Adipose tissue (tissue), 3 donors: Measurements from ENCODE around the gene LY86. TPM values are rescaled to one million over a fixed set of nuclear protein-coding genes. Genes with fewer than 3 reads are reported as not detected.
"Not testable (repeated sequence)": the region's sequence is repeated elsewhere in the genome, so short reads cannot be mapped to it uniquely, and the experiment has no call there.

Experiments used
- H3K27ac ChIP-seq: one replicate; pipeline ENCODE4 v1.5.1; 2013; ENCODE audit warnings: low read depth, low read length
- WGBS, 3 donors: extraction: QIAGEN DNeasy Blood & Tissue Kit; methylation state at CpG; one replicate each; pipeline ENCODE4 v1.1.7; 2013; 5-methylcytosine and 5-hydroxymethylcytosine counted together
- polyA plus RNA-seq, 3 donors: library from polyadenylated mRNA; stranded (reverse); fragments of 200-250 nt; gene quantifications; one replicate each; pipeline ENCODE4 v1.2.3, GENCODE V29; 2013
- donor health status: healthy with polysubstance abuse.
- donor health status: Bipolar disorder and iron deficiency.
- donor health status: healthy.

The LY86 gene
- polyA plus RNA-seq, 3 donors = 0.28 to 4.5 (median 1.5) TPM

DNA sequence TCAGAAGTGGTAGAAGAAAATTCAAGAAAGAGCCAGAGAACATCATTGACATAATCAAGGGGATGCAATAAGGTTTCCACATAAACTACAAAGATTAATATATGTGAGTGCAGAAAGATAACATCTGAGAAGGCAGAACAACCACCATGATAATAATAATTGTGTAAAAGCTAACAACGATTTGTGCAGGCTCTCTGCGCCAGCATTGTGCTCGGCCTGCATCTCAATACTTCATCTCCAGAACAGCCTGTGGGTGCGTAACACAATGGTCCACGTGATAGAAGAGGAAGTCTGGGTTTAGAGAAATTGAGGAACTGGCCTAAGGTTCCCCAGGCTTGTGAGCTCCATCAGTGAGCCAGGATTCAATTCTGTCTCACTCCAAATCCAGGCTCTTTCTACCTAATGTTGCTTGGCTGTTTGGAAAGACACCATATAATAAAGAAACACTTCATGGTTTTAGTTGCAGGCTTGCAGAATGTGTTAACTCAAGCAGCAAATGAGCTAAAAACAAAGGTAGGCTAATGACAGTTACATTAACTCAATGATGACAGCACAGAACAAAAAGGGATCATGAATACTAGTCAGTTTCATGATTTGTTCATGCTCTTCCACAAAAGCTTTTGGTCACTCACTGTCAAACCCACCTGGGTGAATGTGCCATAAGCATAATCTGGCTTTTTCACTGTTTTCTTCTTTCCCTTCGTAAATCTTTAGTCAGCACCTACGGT, 71.2 kb downstream of the LY86 start:
- 47 to 64% (median 49%) methylated on average over 7 of the region's 7 CpGs for WGBS, 3 donors

GRCh38 chr6:6660339-6661045, 72.0 kb downstream of the LY86 start:
- 85 to 92% (median 91%) methylated on average over 9 of the region's 9 CpGs for WGBS, 3 donors
- no peak overlapping the region for H3K27ac ChIP-seq

More for the DNA sequence above, 71.2 kb downstream of the LY86 start:
- no peak overlapping the region for H3K27ac ChIP-seq

DNA sequence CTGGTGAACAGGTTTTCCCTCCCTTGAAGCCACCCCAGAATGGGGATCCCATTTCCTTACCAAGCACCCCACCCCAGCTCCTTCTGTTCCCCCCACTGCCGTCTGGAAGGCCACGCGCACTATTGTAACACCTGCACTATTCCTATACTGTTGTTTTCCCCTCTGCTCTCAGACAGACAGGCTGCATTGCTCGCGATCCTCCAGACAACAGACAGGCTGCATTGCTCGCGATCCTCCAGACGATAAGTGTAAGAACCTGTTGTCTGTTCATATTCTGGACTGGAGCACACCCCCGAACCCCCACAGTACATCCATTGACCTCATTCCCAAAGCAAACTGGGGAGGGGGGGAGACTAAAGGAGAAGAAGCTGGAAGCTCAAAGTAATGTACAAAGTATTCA, 72.7 kb downstream of the LY86 start:
- WGBS, 3 donors = 75 to 86% (median 82%) methylated on average over 9 of the region's 9 CpGs
- no peak overlapping the region for H3K27ac ChIP-seq

- no peak overlapping the region for H3K27ac ChIP-seq
- WGBS, 3 donors = 8 to 25% (median 10%) methylated on average over 3 of the region's 3 CpGs
Measured at GRCh38 chr6:6661684-6662083, 73.2 kb downstream of the LY86 start.

- WGBS, 3 donors = 93 to 94% (median 94%) methylated on average over 10 of the region's 10 CpGs
Measured at GRCh38 chr6:6663421-6664135, 75.1 kb downstream of the LY86 start.

GRCh38 chr6:6665555-6666243, 77.2 kb downstream of the LY86 start:
- WGBS, 3 donors = 64 to 70% (median 67%) methylated on average over 11 of the region's 11 CpGs
- no peak overlapping the region for H3K27ac ChIP-seq

More at GRCh38 chr6:6663421-6664135, 75.1 kb downstream of the LY86 start:
- H3K27ac ChIP-seq = no peak overlapping the region

DNA sequence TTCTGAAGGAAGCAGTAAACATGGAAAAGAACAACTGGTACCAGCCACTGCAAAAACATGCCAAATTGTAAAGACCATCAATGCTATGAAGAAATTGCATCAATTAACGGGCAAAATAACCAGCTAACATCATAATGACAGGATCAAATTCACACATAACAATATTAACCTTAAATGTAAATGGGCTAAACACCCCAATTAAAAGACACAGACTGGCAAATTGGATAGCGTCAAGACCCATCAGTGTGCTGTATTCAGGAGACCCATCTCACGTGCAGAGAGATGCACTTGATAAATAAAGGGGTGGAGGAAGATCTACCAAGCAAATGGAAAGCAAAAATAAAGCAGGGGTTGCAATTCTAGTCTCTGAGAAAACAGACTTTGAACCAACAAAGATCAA, 81.6 kb downstream of the LY86 start:
- WGBS, 3 donors = 90 to 99% (median 91%) methylated on average over 3 of the region's 3 CpGs

DNA sequence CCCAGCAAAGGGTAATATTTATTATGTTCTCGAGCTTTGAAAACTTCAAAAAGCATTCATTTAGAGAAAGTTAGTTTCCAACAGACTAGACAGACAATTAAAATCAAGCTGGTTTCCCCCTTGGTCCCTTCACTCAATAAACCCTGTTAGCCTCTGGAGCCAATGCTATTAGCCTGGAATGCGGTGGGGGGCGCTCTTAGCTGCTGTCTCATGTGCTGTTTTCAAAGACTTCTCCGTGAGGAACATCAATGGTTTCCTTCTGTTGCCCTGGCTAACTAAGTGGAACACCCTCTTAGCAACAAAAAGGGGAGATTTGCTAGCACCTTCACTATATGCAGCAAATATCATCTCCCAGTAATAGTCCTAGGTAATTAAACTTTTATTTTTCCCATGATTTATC, 86.4 kb downstream of the LY86 start:
- 35 to 63% (median 61%) methylated on average over 4 of the region's 4 CpGs for WGBS, 3 donors

More for the DNA sequence above, 81.6 kb downstream of the LY86 start:
- H3K27ac ChIP-seq = not testable (repeated sequence)

GRCh38 chr6:6676910-6677441, 88.5 kb downstream of the LY86 start:
- no peak overlapping the region for H3K27ac ChIP-seq
- 9 to 18% (median 15%) methylated on average over 7 of the region's 7 CpGs for WGBS, 3 donors

More for the DNA sequence above, 86.4 kb downstream of the LY86 start:
- no peak overlapping the region for H3K27ac ChIP-seq

DNA sequence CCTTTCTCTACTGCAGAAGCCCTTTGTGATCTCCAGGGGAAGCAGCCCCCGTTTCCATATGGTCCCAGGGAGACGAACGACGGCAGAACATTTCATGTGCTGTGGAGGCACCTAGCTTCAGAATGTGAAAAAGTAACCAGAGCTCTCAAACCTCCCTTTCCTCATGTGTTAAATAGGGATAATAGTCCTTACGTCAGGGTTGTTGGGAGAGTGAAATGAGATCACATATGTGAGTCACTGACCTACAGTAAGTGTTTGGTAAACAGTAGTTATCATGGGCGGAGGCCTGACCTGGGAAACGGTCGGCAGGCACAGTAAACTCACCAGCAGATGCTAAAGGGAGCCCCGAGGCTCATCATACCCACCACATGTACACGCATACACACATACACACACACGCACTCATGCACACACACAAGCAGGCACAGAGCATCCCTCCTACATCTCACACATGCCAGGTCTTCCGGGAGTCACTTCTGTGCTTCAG, 89.7 kb downstream of the LY86 start:
- 73 to 80% (median 75%) methylated on average over 12 of the region's 12 CpGs for WGBS, 3 donors
- no peak overlapping the region for H3K27ac ChIP-seq

- WGBS, 3 donors = 46 to 77% (median 73%) methylated on average over 11 of the region's 11 CpGs
- no peak overlapping the region for H3K27ac ChIP-seq
Measured at GRCh38 chr6:6678811-6679210, 90.3 kb downstream of the LY86 start.

DNA sequence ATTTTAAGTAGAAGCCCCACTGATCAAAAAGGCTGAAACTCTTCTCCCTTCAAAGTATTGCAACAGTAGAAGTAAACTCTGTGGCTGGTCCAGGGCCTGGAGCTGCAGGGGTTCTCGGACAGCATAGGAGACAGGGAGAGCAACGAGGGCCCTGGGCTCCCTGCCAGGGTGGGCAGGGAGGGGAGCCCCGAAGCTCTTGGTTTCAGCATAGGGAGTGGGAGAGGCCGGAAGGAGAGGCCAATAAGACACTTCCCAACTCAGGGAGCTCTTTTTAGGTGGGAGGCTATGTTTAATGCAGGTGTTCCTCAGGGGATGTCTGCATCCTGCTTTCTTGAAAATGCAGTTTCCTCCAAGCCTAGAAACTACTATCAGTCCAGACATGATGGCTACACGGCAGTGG, 91.1 kb downstream of the LY86 start:
- WGBS, 3 donors = 46 to 68% (median 49%) methylated on average over 5 of the region's 5 CpGs
- H3K27ac ChIP-seq = no peak overlapping the region

- H3K27ac ChIP-seq = no peak overlapping the region
Measured at GRCh38 chr6:6680526-6680925, 92.0 kb downstream of the LY86 start.

DNA sequence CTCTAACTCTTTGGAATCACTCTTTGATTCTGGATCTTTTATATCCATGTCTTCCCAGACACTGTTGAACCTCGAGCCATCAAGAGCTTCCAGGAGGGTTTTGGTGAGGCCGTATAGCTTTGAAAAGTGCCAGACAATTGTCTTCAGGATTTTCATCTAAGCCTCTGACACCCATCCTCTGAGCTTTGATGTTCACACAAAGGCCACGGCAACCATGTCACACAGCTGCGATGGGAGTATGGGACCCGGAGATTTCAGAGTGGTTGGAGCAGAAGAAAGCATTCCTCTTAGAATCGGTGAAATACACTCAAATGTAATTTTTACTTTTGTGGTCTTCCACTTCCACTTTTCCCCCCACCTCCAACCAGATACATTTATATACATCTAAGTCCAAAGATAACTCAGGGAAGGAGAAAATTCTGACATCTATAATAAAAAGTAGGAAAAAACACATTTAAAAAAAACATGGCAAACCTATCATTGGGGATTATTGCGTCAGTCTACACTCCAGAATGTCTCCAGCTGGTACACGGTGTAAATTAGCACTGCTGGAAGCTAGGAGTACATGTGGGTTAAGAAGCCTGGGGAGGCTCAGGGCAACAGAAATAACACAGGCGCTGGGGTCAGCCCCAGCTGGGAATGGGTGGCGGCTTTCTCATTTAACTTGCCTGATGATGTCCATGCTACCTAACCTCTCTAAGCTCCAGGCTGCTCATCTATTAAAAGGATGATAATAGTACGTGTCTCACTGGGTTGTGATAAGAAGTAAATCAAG, 92.7 kb downstream of the LY86 start:
- H3K27ac ChIP-seq = no peak overlapping the region
- WGBS, 3 donors = 84 to 93% (median 89%) methylated on average over 11 of the region's 11 CpGs

DNA sequence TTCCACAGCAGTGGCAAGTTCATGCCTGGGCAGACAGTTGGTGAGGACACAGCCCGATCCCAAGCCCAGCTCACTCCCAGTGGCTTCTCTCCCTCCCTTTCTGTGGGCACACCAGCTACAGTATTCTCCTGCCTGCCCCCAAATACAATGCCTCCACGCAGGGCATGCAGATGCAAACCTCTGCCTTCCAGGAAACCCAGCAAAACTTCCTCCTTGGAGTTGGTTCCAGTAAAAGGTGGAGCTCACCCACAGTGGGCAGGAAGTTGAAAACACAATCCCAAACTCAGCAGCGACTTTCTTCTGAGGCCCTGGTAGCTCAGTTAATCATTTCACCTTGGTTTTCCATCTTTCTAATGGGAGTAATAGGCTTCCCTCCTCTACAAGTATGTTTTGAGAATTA, 93.7 kb downstream of the LY86 start:
- H3K27ac ChIP-seq = no peak overlapping the region
- WGBS, 3 donors = 39 to 73% (median 45%) methylated on average over 3 of the region's 3 CpGs

DNA sequence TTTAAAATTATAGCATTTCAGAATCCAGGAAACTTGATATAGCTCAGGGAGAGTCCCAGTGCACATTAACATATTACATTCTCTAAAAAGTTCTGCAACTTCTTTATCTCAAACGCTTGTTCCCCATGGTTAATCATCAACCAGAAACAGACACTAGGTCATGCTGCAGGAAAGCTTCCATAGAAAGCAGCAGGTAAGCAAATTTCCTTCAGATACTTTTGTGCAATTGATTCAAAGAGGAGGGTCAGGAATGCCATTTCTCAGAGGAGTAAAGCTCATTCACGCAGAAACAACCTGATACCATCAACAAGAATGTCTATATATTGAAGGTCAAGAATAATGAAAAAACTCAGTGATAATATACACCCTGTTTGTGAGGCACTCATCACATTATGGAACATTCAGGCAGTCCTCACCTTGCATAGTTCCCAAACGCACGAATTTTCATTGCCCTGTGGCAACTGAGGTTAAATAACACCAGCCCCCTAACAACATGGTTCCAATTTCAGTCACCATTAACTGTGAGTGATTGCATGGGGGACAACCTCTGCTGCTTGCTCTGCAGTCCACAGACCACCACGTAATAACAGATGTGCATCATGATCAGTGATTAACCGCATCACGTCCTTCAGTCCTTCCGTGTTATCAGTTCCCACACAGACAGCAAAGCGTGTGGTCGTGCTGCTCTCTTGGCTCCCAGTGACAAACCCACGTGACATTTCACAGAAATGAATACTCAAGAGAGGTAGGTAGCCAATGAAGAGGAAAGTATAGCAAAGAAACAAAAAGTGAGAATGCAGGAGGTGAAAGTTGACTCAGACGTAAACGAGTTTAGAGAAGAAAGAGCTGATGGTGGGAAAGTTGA, 95.7 kb downstream of the LY86 start:
- 16 to 67% (median 60%) methylated on average over 13 of the region's 13 CpGs for WGBS, 3 donors
- no peak overlapping the region for H3K27ac ChIP-seq
